Epithelial cell of alveolus of lung (primary cell): ENCODE measurements around the gene APLNR. TPM values are rescaled to one million over a fixed set of nuclear protein-coding genes. Genes with fewer than 3 reads are reported as not detected.

Experiments
- total RNA-seq: library from RNA; depleted of rRNA; stranded (reverse); fragments of >200 nt; gene quantifications from 2 replicates; pipeline ENCODE4 v1.2.1, GENCODE V29; 2015

The APLNR gene
- total RNA-seq = 0.24 and 0.65 TPM in 2 replicates

DNA sequence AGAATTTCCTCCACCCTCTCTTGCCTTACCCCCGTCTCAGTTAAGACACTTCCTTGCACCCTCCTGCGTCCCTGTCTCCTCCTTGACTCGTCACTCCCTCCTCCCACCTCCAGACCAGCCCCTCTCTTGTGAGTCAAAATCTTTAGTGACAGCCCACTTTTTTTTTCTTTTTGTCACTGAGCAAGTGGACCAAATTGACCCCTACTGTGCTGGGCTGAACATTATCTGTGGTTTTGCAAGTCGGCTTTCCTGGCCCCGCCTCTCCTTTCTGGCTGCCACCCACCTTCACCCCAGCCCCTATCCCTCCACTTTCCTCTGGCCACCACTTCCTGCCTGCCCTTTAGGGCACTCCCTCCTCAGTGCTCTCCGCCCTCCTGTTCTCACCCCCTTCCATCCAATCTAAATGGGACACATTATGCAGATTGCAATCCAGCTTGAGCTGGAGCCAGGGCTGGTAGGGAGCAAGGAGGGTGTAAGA lies at the start of gene APLNR:
TSS of gene APLNR (minus strand) at position 47 of the 478 bp plus-strand sequence. CDS start 246 bp downstream, outside the sequence.

Other genes with a start within 250 kb of the APLNR start
- gene OR5AK2, start 248.3 kb downstream of the APLNR start, total RNA-seq = not detected in 2 replicates
- gene LRRC55, start 55.3 kb downstream of the APLNR start, total RNA-seq = not detected in 2 replicates
- gene TNKS1BP1, start 87.7 kb upstream of the APLNR start, total RNA-seq = 89.3 and 101 TPM in 2 replicates
- gene SSRP1, start 98.6 kb upstream of the APLNR start, total RNA-seq = 91.8 and 119 TPM in 2 replicates
- not detected in 2 replicates for gene P2RX3, start 101.1 kb upstream of the APLNR start, total RNA-seq
- gene PRG3, start 143.9 kb upstream of the APLNR start, total RNA-seq = not detected in 2 replicates
- gene PRG2, start 153.4 kb upstream of the APLNR start, total RNA-seq = not detected in 2 replicates
- 54.6 and 115 TPM in 2 replicates for gene SLC43A3, start 189.9 kb upstream of the APLNR start, total RNA-seq
- gene RTN4RL2, start 223.3 kb upstream of the APLNR start, total RNA-seq = 0.91 and 4.5 TPM in 2 replicates